Esophagus (tissue), 2 donors: ENCODE results near the gene MGAT5. TPM values are rescaled to one million over a fixed set of nuclear protein-coding genes. Genes with fewer than 3 reads are reported as not detected.

Experiments used
- H3K27ac ChIP-seq, 2 donors: one replicate each; pipeline ENCODE4 v1.5.1; 2013; ENCODE audit warnings: low read depth in 2 of 2, mild to moderate bottlenecking in 2 of 2, inconsistent platforms in 1 of 2, low read length in 1 of 2, moderate library complexity in 1 of 2
- H3K27me3 ChIP-seq, 2 donors: one replicate each; pipeline ENCODE4 v1.6.1; 2013; ENCODE audit warnings: low read length in 2 of 2, control low read depth in 1 of 2, mild to moderate bottlenecking in 1 of 2; ENCODE audit not compliant: insufficient read depth in 2 of 2, control insufficient read depth in 1 of 2
- H3K36me3 ChIP-seq, 2 donors: one replicate each; pipeline ENCODE4 v1.6.1; 2013; ENCODE audit warnings: low read length in 1 of 2; ENCODE audit not compliant: control insufficient read depth in 2 of 2, insufficient read depth in 2 of 2
- H3K4me1 ChIP-seq, 2 donors: one replicate each; pipeline ENCODE4 v1.6.1; 2013; ENCODE audit warnings: low read length in 1 of 2; ENCODE audit not compliant: control insufficient read depth in 2 of 2, insufficient read depth in 2 of 2
- H3K4me3 ChIP-seq, 2 donors: one replicate each; pipeline ENCODE4 v1.5.1; 2013; ENCODE audit warnings: low read length in 2 of 2, mild to moderate bottlenecking in 2 of 2, low read depth in 1 of 2, moderate library complexity in 1 of 2
- H3K9me3 ChIP-seq, 2 donors: one replicate each; pipeline ENCODE4 v1.6.1; 2013; ENCODE audit warnings: mild to moderate bottlenecking in 2 of 2, low read depth in 1 of 2, low read length in 1 of 2, moderate library complexity in 1 of 2; ENCODE audit not compliant: control insufficient read depth in 2 of 2, insufficient read depth in 1 of 2
- WGBS, 2 donors: extraction: QIAGEN DNeasy Blood & Tissue Kit; methylation state at CpG; one replicate each; pipeline ENCODE4 v1.1.7; 2013; 5-methylcytosine and 5-hydroxymethylcytosine counted together
- polyA plus RNA-seq, 2 donors: library from polyadenylated mRNA; stranded (reverse); fragments of 200-250 nt; gene quantifications; one replicate each; pipeline ENCODE4 v1.2.3, GENCODE V29; 2013
- donor health status: healthy with polysubstance abuse.
- donor health status: Bipolar disorder and iron deficiency.

Gene MGAT5
- 1 to 10 TPM; 3.2 to 4.4 TPM for polyA plus RNA-seq

GRCh38 chr2:134253804-134254203 is at the start of gene MGAT5:
Gene MGAT5 (plus strand): TSS chr2:134254072. CDS start chr2:134254404, 332 bp downstream.
- no peaks in the 10 kb centered on the region for H3K27me3 ChIP-seq
- H3K36me3 ChIP-seq = no peaks in the 10 kb centered on the region
- H3K27ac ChIP-seq = peak within 1 kb of the TSS in 1 of 2 donors; percentile 29
- H3K4me1 ChIP-seq = peaks cover 0 to 12% of the 10 kb centered on the region in 2 donors
- H3K9me3 ChIP-seq = no peaks in the 10 kb centered on the region
- 26 to 40% methylated on average over 4 of the region's 4 CpGs for WGBS, 2 donors
- H3K4me3 ChIP-seq = no peak within 1 kb of the TSS

- Histone ChIP-seq H3K36me3 (no peaks in the 10 kb centered on the region), H3K4me3 (no peak overlapping the region), H3K27ac (no peak overlapping the region), H3K9me3 (no peaks in the 10 kb centered on the region), H3K27me3 (no peaks in the 10 kb centered on the region), H3K4me1 (peaks cover 0 to 9% of the 10 kb centered on the region in 2 donors)
- WGBS, 2 donors = 88 to 92% methylated on average over 3 of the region's 3 CpGs
Observed at GRCh38 chr2:134205087-134205486, 48.8 kb upstream of the MGAT5 start.

GRCh38 chr2:134206031-134206430 is 47.8 kb upstream of the MGAT5 start:
- no peaks in the 10 kb centered on the region for H3K9me3 ChIP-seq
- peaks cover 0 to 9% of the 10 kb centered on the region in 2 donors for H3K4me1 ChIP-seq
- 71 to 73% methylated on average over 2 of the region's 2 CpGs for WGBS, 2 donors
- no peak overlapping the region for H3K27ac ChIP-seq
- no peaks in the 10 kb centered on the region for H3K27me3 ChIP-seq
- no peak overlapping the region for H3K4me3 ChIP-seq
- no peaks in the 10 kb centered on the region for H3K36me3 ChIP-seq

GRCh38 chr2:134206573-134206972 is 47.3 kb upstream of the MGAT5 start:
- no peaks in the 10 kb centered on the region for H3K27me3 ChIP-seq
- 76 to 84% methylated on average over 5 of the region's 5 CpGs for WGBS, 2 donors
- H3K9me3 ChIP-seq = no peaks in the 10 kb centered on the region
- H3K4me1 ChIP-seq = peaks cover 0 to 9% of the 10 kb centered on the region in 2 donors
- H3K36me3 ChIP-seq = no peaks in the 10 kb centered on the region
- no peak overlapping the region for H3K4me3 ChIP-seq
- H3K27ac ChIP-seq = no peak overlapping the region

GRCh38 chr2:134207589-134208209 is 46.2 kb upstream of the MGAT5 start:
- WGBS, 2 donors = 61 to 70% methylated on average over 5 of the region's 5 CpGs
- Histone ChIP-seq H3K27me3 (no peaks in the 10 kb centered on the region), H3K27ac (no peak overlapping the region), H3K4me3 (no peak overlapping the region), H3K9me3 (no peaks in the 10 kb centered on the region), H3K4me1 (peaks cover 0 to 9% of the 10 kb centered on the region in 2 donors), H3K36me3 (no peaks in the 10 kb centered on the region)

- Histone ChIP-seq H3K4me1 (peaks cover 0 to 9% of the 10 kb centered on the region in 2 donors), H3K4me3 (no peak overlapping the region), H3K27ac (no peak overlapping the region), H3K27me3 (no peaks in the 10 kb centered on the region), H3K36me3 (no peaks in the 10 kb centered on the region), H3K9me3 (no peaks in the 10 kb centered on the region)
- 72 to 86% methylated on average over 2 of the region's 2 CpGs for WGBS, 2 donors
Observed at GRCh38 chr2:134208825-134209224, 45.0 kb upstream of the MGAT5 start.

GRCh38 chr2:134212746-134213145 is 41.1 kb upstream of the MGAT5 start:
- H3K9me3 ChIP-seq = no peaks in the 10 kb centered on the region
- no peak overlapping the region for H3K4me3 ChIP-seq
- WGBS, 2 donors = 94 to 95% methylated on average over 3 of the region's 3 CpGs
- peaks cover 0 to 3% of the 10 kb centered on the region in 2 donors for H3K4me1 ChIP-seq
- H3K36me3 ChIP-seq = no peaks in the 10 kb centered on the region
- H3K27ac ChIP-seq = no peak overlapping the region
- no peaks in the 10 kb centered on the region for H3K27me3 ChIP-seq

GRCh38 chr2:134216152-134216829 is 37.6 kb upstream of the MGAT5 start:
- H3K4me3 ChIP-seq = peak overlapping the region in 1 of 2 donors; percentile 5
- H3K27me3 ChIP-seq = no peaks in the 10 kb centered on the region
- H3K36me3 ChIP-seq = no peaks in the 10 kb centered on the region
- H3K4me1 ChIP-seq = peaks cover 0 to 10% of the 10 kb centered on the region in 2 donors
- H3K27ac ChIP-seq = peak overlapping the region; percentile 18 to 38
- no peaks in the 10 kb centered on the region for H3K9me3 ChIP-seq
- 59 to 60% methylated on average over 8 of the region's 8 CpGs for WGBS, 2 donors

GRCh38 chr2:134217351-134217750 is 36.5 kb upstream of the MGAT5 start:
- H3K27ac ChIP-seq = no peak overlapping the region
- no peaks in the 10 kb centered on the region for H3K9me3 ChIP-seq
- no peaks in the 10 kb centered on the region for H3K36me3 ChIP-seq
- WGBS, 2 donors = 60 to 78% methylated on average over 2 of the region's 2 CpGs
- peaks cover 0 to 10% of the 10 kb centered on the region in 2 donors for H3K4me1 ChIP-seq
- no peak overlapping the region for H3K4me3 ChIP-seq
- H3K27me3 ChIP-seq = no peaks in the 10 kb centered on the region

- peaks cover 0 to 10% of the 10 kb centered on the region in 2 donors for H3K4me1 ChIP-seq
Observed at GRCh38 chr2:134217924-134218323, 35.9 kb upstream of the MGAT5 start.

More at GRCh38 chr2:134217924-134218323, 35.9 kb upstream of the MGAT5 start:
- H3K27me3 ChIP-seq = no peaks in the 10 kb centered on the region
- 58 to 70% methylated on average over 1 of the region's 1 CpG for WGBS, 2 donors
- H3K9me3 ChIP-seq = no peaks in the 10 kb centered on the region
- no peak overlapping the region for H3K4me3 ChIP-seq
- H3K36me3 ChIP-seq = no peaks in the 10 kb centered on the region
- H3K27ac ChIP-seq = no peak overlapping the region
